ENCODE measurements around the gene PRTFDC1.

DNA sequence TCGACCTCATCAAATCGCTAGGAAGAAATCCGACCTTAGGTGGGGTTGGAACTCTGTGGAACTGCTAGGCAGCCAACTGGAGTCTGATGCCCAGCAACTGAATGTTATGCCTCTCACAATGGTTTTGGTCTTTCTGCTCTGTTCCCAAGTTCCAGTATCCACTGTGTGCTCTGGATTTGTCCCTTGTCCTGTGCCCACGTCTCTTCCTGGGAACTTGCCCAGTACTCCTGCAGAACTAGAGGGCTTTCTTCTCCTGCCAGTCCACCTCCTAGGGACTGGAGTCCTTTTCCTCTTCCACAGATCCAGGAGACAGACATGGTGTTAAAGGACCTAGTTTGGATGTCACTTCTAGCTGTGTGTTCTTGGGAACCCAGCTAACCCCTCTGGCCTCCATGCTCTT lies 26.6 kb downstream of the PRTFDC1 start:
- TF ChIP-seq, protein P1, sequence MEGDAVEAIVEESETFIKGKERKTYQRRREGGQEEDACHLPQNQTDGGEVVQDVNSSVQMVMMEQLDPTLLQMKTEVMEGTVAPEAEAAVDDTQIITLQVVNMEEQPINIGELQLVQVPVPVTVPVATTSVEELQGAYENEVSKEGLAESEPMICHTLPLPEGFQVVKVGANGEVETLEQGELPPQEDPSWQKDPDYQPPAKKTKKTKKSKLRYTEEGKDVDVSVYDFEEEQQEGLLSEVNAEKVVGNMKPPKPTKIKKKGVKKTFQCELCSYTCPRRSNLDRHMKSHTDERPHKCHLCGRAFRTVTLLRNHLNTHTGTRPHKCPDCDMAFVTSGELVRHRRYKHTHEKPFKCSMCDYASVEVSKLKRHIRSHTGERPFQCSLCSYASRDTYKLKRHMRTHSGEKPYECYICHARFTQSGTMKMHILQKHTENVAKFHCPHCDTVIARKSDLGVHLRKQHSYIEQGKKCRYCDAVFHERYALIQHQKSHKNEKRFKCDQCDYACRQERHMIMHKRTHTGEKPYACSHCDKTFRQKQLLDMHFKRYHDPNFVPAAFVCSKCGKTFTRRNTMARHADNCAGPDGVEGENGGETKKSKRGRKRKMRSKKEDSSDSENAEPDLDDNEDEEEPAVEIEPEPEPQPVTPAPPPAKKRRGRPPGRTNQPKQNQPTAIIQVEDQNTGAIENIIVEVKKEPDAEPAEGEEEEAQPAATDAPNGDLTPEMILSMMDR (IDR thresholded peaks at IDR 0.05), result no peak
- no peak for TF ChIP-seq POLR2A (IDR thresholded peaks at IDR 0.05)

All from esophagus squamous epithelium (tissue), 4 donors.